ENCODE data around the gene A2ML1. TPM values are rescaled to one million over a fixed set of nuclear protein-coding genes. Genes with fewer than 3 reads are reported as not detected.

The A2ML1 gene
- total RNA-seq, 1 donor from 2014 or later, result not detected

DNA sequence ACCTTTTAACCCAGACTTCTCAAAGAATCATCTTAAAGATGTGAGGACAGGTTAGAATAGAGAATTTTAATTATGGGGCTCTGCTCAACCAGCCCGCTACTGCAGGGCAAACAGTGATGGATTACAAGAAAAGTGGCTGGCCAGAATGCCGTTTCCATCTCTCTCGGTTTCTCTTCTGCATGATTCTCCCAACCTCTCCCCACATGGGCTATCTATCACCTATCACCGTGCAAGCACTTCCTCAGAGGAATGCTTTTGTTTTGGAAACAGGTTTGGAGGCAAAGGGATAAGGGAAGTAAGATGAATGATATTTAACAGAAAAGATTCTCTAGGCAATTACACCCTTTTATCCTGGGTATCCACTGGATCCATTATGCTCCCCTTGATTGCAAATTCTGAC lies 54.5 kb downstream of the A2ML1 start:
- Histone ChIP-seq H3K79me2 (ENCODE audit: insufficient read depth, low read length) (no peaks in the 10 kb centered on the region), H3K9ac (ENCODE audit: low read length) (no peak overlapping the region), H2AFZ (ENCODE audit: low read depth, low read length) (no peak overlapping the region), H3K27ac (ENCODE audit: low read depth, low read length) (no peak overlapping the region), H3K9me3 (ENCODE audit: insufficient read depth, low read depth, low read length) (no peaks in the 10 kb centered on the region), H3K4me1 (ENCODE audit: insufficient read depth, low read length) (no peaks in the 10 kb centered on the region), H3K27me3 (ENCODE audit: insufficient read depth, low read length) (no peaks in the 10 kb centered on the region), H3K36me3 (ENCODE audit: insufficient read depth, low read length) (no peaks in the 10 kb centered on the region), H3K4me2 (ENCODE audit: low read length) (no peak overlapping the region), H4K20me1 (ENCODE audit: insufficient read depth, low read length) (no peaks in the 10 kb centered on the region), H3K4me3 (ENCODE audit: insufficient read depth, low read depth, low read length) (no peak overlapping the region)
- H3K4me1 Mint-ChIP-seq (ENCODE audit: low read depth, unreplicated experiment), result no peaks in the 10 kb centered on the region
- H3K27me3 Mint-ChIP-seq (ENCODE audit: low read depth, unreplicated experiment), result no peaks in the 10 kb centered on the region
- no peak for TF ChIP-seq EZH2 (IDR thresholded peaks at IDR 0.05; ENCODE audit: insufficient read depth, low read length)
- TF ChIP-seq, protein P1, sequence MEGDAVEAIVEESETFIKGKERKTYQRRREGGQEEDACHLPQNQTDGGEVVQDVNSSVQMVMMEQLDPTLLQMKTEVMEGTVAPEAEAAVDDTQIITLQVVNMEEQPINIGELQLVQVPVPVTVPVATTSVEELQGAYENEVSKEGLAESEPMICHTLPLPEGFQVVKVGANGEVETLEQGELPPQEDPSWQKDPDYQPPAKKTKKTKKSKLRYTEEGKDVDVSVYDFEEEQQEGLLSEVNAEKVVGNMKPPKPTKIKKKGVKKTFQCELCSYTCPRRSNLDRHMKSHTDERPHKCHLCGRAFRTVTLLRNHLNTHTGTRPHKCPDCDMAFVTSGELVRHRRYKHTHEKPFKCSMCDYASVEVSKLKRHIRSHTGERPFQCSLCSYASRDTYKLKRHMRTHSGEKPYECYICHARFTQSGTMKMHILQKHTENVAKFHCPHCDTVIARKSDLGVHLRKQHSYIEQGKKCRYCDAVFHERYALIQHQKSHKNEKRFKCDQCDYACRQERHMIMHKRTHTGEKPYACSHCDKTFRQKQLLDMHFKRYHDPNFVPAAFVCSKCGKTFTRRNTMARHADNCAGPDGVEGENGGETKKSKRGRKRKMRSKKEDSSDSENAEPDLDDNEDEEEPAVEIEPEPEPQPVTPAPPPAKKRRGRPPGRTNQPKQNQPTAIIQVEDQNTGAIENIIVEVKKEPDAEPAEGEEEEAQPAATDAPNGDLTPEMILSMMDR (IDR thresholded peaks at IDR 0.05; ENCODE audit: insufficient read depth, low read depth, low read length), result no peak
- FAIRE-seq (no peak), DNase-seq (ENCODE audit: low read depth) (no peak)
- no peak overlapping the region for H3K27ac Mint-ChIP-seq (ENCODE audit: unreplicated experiment)
- H3K9me3 Mint-ChIP-seq (ENCODE audit: unreplicated experiment), result no peaks in the 10 kb centered on the region
- H3K4me3 Mint-ChIP-seq (ENCODE audit: unreplicated experiment), result no peak overlapping the region
- H3K36me3 Mint-ChIP-seq (ENCODE audit: low read depth, unreplicated experiment), result no peaks in the 10 kb centered on the region

DNA sequence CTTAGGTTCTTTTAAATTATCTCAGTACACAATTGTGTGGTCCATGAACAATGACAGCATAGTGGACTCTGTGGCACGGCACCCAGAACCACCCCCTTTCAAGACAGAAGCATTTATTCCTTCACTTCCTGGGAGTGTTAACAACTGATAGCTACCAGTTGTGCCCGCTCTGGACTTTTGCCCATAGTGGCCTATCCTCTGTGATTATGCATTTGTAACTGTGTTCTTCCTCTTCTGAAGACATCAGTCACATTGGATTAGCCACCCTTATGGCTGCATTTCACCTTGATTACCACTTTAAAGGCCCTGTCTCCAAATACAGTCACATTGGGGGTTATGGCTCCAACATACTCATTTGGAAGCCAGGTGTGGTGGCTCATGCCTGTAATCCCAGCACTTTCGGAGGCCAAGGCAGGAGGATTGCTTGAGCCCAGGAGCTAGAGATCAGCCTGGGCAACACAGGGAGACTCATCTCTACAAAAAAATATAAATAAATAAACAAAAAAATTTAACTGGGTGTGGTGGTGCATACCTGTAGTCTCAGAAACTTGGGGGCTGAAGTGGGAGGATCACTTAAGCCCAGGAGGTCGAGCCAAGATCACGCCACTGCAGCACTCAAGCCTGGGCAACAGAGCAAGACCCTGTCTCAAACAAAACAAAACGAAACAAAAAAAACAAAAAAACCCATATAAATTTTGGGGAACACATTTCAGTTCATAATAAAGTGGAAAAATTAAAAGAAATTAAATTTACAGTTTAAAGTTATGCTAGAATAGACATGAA lies 64.3 kb downstream of the A2ML1 start:
- H3K36me3 Mint-ChIP-seq (ENCODE audit: low read depth, unreplicated experiment), result no peaks in the 10 kb centered on the region
- Histone ChIP-seq H3K9ac (ENCODE audit: low read length) (no peak overlapping the region), H3K79me2 (ENCODE audit: insufficient read depth, low read length) (no peaks in the 10 kb centered on the region), H3K36me3 (ENCODE audit: insufficient read depth, low read length) (no peaks in the 10 kb centered on the region), H3K27ac (ENCODE audit: low read depth, low read length) (no peak overlapping the region), H3K27me3 (ENCODE audit: insufficient read depth, low read length) (no peaks in the 10 kb centered on the region), H3K4me2 (ENCODE audit: low read length) (no peak overlapping the region), H2AFZ (ENCODE audit: low read depth, low read length) (no peak overlapping the region), H3K9me3 (ENCODE audit: insufficient read depth, low read depth, low read length) (no peaks in the 10 kb centered on the region), H3K4me3 (ENCODE audit: insufficient read depth, low read depth, low read length) (no peak overlapping the region), H4K20me1 (ENCODE audit: insufficient read depth, low read length) (no peaks in the 10 kb centered on the region), H3K4me1 (ENCODE audit: insufficient read depth, low read length) (no peaks in the 10 kb centered on the region)
- H3K9me3 Mint-ChIP-seq (ENCODE audit: unreplicated experiment), result peaks cover 4% of the 10 kb centered on the region
- no peak overlapping the region for H3K4me3 Mint-ChIP-seq (ENCODE audit: unreplicated experiment)
- no peaks in the 10 kb centered on the region for H3K27me3 Mint-ChIP-seq (ENCODE audit: low read depth, unreplicated experiment)
- peaks cover 2% of the 10 kb centered on the region for H3K4me1 Mint-ChIP-seq (ENCODE audit: low read depth, unreplicated experiment)
- TF ChIP-seq, protein P1 (IDR thresholded peaks at IDR 0.05; ENCODE audit: insufficient read depth, low read depth, low read length), result no peak
- no peak for TF ChIP-seq EZH2 (IDR thresholded peaks at IDR 0.05; ENCODE audit: insufficient read depth, low read length)
- DNase-seq (ENCODE audit: low read depth), result no peak
- FAIRE-seq, result no peak
- H3K27ac Mint-ChIP-seq (ENCODE audit: unreplicated experiment), result no peak overlapping the region

DNA sequence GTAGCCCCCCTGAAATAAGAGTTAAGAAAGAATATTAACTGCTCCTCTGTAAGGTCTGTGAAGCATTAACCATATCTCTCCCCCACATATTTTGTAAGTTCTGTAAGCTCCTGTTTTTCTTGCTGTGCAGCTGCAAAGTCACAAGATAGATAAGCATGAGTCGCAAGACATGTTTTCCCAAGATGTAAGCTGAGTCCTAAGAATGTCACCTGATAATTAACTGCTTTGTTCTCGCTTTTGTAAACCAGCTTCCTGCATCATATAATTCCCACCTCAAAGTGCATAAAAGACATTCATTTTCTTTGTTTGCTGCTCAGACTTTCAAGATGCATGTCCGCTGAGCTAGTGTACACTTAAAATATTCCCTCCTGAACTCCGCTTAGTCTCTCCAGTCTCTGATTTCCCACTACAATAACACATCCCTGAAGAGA lies 64.9 kb downstream of the A2ML1 start:
- Mint-ChIP-seq H3K27me3 (ENCODE audit: low read depth, unreplicated experiment) (no peaks in the 10 kb centered on the region), H3K9me3 (ENCODE audit: unreplicated experiment) (peaks cover 4% of the 10 kb centered on the region), H3K36me3 (ENCODE audit: low read depth, unreplicated experiment) (no peaks in the 10 kb centered on the region), H3K27ac (ENCODE audit: unreplicated experiment) (no peak overlapping the region), H3K4me3 (ENCODE audit: unreplicated experiment) (no peak overlapping the region), H3K4me1 (ENCODE audit: low read depth, unreplicated experiment) (peaks cover 2% of the 10 kb centered on the region)
- Histone ChIP-seq H3K4me3 (ENCODE audit: insufficient read depth, low read depth, low read length) (no peak overlapping the region), H3K27ac (ENCODE audit: low read depth, low read length) (no peak overlapping the region), H3K79me2 (ENCODE audit: insufficient read depth, low read length) (no peaks in the 10 kb centered on the region), H2AFZ (ENCODE audit: low read depth, low read length) (no peak overlapping the region), H3K4me2 (ENCODE audit: low read length) (no peak overlapping the region), H3K9ac (ENCODE audit: low read length) (no peak overlapping the region), H3K4me1 (ENCODE audit: insufficient read depth, low read length) (no peaks in the 10 kb centered on the region), H3K9me3 (ENCODE audit: insufficient read depth, low read depth, low read length) (no peaks in the 10 kb centered on the region), H3K27me3 (ENCODE audit: insufficient read depth, low read length) (no peaks in the 10 kb centered on the region), H3K36me3 (ENCODE audit: insufficient read depth, low read length) (no peaks in the 10 kb centered on the region), H4K20me1 (ENCODE audit: insufficient read depth, low read length) (no peaks in the 10 kb centered on the region)
- FAIRE-seq (no peak), DNase-seq (ENCODE audit: low read depth) (peak; percentile 22)
- TF ChIP-seq EZH2 (IDR thresholded peaks at IDR 0.05; ENCODE audit: insufficient read depth, low read length), result no peak
- TF ChIP-seq, protein P1 (IDR thresholded peaks at IDR 0.05; ENCODE audit: insufficient read depth, low read depth, low read length), result no peak

Data from astrocyte (in vitro differentiated cells and primary cell).